Erythroblast (primary cell): ENCODE results near the gene PSMC4.

Source experiments
- GATA1 ChIP-seq: IDR thresholded peaks from 2 replicates; pipeline ENCODE4 v1.6.1; 2011; ENCODE audit warnings: low read depth, mild to moderate bottlenecking, control low read depth, low read length, moderate library complexity
- POLR2A ChIP-seq: IDR thresholded peaks from 2 replicates; pipeline ENCODE4 v1.6.1; 2011; ENCODE audit warnings: mild to moderate bottlenecking, low read length

GRCh38 chr19:39926170-39926760 is 44.7 kb upstream of the PSMC4 start:
- TF ChIP-seq POLR2A: no peak
- TF ChIP-seq GATA1: no peak
